ENCODE measurements around the gene TSPEAR.
"Not testable (repeated sequence)": the region's sequence is repeated elsewhere in the genome, so short reads cannot be mapped to it uniquely, and the experiment has no call there.

The TSPEAR gene

DNA sequence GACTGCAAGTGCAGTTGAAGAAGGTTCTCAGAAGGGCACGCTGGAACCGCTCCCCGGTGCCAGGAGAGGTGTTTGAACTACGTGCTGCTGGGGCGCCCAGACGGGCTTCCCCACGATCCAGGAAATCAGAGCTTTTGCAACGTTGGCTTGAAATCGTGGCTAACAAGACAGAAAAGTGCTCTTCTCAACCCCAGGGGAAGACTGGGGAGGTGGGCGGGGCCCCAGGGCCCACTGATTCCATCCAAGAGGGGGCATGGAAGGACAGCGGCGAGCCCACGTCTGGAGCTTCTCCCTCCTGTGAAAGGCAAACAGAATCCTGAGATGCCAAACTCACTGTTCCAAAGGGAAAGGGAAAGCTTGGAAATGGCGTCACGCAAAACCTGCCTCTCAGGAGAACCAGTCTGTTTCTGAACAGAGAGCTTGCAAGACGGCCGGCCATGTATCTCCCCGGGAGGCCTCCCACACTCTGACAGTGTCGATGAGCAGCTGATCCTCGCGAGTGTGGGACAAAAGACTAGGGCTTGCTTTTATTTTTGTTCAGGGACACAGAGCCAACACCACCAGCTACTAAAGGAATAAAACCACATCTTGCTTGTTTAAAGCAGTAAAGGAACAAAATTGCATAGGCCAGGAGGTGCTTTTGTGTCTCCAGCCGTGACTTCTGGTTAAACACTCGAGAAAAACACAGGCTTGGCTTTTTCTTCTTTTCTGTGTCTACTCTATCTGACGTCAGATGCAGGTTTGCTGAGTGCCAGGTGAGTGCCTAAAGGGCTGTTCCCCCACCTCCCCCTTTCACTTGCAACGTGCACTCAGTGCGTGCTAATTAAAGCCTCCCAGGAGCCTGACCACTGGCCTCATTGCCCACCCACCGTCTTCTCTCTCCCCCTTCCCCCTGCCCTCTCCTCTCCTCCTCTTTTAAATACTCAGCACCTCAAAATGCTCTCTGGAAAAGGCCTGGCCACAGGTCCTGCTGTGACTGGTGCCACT lies 214.5 kb downstream of the TSPEAR start:
- peak; percentile 22 for DNase-seq

DNA sequence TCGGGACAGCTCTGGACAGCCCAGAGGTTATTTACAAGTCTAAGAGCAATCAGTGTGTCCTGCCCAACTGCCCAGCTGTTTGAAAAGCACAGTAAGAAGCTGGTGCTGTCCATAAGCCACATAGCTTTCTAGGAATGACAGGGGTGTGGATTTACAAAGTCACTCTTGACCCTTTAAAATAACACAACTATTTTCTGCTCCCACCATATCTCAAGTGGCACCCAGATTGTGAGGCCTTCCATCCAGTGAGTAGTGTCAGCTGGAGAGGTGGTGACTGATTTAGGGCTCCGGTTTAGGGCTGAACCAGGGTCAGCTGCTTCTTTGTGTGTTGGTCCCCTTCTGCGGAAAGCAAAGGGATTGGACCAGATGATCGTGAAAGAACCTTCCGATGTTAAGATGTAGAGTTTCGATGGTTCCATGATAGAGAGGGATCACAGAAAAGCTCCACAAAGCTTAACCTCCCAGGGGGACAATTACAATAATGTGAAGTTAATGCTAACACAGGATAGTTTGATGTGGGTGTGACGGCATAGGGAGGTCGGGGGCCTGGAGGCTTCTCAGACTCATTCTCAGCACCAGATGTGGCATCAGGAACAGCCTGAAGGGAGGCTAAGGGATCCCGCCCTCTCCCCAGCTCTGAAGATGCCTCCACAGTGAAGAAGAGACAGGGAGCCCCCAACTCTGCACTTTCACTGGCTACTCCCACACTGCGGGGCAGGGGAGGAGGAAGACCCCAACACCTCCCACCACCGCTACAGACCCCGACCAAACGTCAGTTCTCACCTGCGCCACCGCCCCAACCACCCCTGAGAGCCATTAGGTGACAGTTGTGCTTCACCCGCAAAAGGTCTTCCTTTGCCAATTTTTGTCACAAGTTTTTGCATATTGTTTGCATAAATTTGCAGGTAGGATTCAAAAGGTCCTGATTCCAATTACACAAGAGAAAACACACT lies 215.5 kb downstream of the TSPEAR start:
- no peak for DNase-seq

DNA sequence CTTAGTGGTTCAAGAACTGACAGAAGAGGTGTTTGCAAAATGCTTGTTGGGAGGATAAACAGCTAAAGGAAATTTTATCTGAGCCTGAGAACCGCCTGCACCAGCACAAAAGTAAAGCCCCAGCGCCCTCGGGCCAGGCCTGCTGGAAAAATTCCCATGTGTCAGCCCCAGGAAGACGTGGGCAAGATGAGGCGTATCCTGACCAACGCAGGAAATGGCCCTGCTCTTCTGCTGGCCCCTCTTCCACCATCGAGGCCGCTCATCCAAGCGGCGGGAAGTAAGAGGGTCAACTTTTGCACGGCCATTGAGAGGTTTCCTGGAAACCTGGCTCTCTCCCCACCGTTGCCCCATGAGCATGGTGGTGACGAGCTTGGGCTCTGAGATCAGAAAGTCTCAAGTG lies 216.4 kb downstream of the TSPEAR start:
- no peak for DNase-seq

DNA sequence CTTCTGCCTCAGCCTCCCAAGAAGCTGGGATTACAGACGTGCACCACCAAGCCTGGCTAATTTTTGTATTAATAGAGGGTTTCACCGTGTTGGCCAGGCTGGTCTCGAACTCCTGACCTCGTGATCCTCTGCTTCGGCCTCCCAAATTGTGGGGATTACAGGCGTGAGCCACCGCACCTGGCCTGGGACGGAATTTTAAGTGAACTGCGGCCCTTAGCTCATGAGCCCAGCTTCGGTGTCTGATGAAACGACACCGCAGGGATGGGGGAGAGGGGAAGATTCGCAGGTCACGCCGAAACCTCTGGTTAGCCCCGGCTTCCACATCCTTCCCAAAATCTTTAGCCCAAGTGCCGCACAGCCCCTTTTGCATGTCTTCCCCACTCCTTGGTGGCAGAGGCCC lies 217.0 kb downstream of the TSPEAR start:
- DNase-seq, result no peak

DNA sequence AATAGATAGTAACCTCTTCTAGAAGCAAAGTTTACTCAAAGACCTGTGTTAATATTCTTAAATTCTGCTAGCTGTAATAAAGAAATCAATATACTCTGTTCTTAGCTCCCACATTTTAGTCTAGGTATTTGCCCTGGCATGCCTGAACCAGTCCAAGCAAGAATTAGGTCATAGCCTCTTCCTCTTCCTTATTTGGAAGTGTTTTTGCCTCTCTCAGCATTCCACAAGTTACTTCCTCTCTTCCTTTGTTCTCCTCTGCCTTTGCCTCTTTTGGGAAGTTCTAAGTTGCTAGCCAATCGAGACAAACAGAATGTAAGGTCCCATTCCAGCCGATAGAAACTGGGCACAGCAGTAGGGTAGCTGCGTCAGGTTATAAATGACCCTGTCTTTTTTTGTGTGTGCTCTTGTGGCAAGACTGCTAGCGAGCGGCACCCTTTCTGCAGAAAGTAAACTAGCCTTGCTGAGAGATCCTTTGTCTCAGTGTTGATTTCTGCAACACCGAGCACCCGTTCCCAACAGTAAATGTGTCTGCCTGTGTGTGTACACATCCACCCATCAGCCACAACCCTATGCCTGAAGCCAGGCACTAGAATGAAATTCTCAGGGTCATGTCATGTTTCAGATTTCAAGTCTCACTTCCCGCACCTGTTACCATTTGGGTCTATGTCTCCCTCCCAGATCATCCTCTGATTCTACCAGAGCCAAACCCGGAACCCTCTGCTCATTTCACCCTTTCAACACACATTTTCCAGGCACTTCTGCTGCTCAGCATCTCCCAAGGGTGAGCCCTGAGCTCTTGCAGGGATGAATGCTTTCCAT lies 218.6 kb downstream of the TSPEAR start:
- no peak for DNase-seq

DNA sequence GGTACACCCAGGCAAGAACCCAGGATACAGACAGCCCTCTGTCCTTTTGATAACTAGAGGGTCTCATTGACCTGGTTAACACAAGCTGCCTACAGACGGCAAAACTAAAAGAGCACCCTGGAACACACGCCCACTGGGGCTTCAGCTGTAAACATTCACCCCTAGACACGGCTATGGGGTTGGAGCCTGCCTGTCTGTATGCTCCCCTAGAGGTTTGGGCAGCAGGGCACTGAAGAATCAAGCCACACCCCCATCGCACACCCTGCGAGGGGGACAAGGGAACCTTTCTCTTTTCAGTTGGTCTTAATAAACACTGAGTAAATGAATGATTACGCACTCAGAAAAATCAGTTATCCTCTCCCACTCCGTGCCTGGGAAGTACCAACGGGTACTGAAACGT lies 220.6 kb downstream of the TSPEAR start:
- DNase-seq, result no peak

DNA sequence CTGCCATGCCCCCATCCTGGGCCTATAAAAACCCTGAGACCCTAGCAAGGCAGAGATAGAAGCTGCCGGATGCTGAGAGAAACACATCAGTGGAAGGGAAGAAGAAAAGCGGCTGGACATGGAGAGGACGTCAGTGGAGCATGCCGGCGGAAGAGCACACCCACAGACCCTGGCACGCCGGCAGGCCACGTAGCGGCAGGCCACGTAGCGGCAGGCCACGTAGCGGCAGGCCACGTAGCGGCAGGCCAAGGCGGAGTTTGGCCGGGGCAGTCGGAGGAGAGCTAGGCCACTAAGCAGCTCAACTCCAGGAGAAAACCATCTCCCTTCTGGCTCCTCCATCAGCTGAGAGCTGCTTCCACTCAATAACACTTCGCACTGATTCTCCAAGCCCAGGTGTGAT lies 221.0 kb downstream of the TSPEAR start:
- DNase-seq, result no peak

DNA sequence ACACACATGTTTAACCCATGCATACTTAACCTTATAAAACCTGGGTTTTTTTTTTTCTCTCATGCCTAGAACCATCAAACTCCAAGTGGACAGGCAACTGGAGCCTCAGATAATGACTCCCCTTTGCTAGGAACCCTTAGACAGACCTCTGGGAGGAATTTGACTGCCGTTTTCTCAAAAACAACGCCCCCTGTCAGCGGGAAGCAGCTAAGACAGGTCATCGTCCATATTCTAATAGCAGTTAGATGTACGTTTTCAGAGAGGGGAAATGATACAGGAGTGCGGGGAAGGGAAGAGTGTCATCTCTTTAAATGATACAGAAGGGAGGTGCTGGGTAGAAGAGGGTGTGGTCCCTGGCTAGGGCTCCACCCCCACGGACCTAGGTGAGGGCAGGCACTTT lies 221.4 kb downstream of the TSPEAR start:
- no peak for DNase-seq

DNA sequence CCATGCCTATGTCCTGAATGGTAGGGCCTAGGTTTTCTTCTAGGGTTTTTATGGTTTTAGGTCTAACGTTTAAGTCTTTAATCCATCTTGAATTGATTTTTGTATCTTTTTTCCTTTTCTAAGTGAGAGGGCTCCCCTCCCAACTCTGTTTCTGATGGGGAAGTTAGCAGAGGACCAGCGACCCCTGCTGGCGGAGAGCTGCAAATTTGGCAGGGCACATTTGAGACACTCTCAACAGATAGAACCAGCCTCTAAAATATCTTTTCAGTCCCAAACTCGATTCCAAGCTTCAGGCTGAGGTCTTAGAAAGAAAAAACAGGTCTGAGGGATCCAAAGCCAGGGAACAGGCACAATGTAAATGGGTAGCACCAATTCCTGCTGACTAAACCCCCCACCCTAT lies 223.5 kb downstream of the TSPEAR start:
- DNase-seq, result no peak

DNA sequence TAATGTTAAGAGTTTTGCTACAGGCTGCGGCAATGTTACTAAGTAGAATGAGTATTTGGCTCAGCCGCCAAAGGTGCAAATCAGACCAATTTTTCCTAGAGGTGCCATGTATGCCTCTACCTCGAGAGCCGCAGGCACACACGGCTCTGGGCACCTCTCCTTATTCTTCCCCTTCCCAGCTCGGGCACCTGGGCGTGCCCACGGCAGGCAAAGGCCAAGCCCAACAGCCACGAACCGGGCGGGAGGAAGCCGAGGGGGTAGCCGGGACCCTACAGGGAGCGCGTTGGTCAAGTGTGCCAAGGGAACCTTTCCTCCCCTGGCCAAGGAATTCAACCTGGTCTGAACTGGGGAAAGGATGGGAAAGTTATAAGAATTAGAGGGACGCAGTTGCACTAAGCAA lies 225.1 kb downstream of the TSPEAR start:
- DNase-seq, result peak; percentile 17

DNA sequence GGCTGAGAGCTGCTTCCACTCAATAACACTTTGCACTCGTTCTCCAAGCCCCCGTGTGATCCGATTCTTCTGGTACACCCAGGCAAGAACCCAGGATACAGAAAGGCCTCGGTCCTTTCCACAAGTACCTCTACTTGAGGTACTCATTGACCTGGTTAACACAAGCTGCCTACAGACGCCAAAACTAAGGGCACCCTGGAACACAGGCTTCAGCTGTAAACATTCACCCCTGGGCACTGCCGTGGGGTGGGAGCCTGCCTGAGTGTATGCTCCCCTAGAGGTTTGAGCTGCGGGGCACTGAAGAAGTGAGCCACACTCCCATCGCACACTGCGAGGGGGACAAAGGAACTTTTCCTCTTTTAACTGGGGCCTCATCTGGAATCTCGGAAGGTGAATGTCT lies 225.6 kb downstream of the TSPEAR start:
- DNase-seq, result no peak

DNA sequence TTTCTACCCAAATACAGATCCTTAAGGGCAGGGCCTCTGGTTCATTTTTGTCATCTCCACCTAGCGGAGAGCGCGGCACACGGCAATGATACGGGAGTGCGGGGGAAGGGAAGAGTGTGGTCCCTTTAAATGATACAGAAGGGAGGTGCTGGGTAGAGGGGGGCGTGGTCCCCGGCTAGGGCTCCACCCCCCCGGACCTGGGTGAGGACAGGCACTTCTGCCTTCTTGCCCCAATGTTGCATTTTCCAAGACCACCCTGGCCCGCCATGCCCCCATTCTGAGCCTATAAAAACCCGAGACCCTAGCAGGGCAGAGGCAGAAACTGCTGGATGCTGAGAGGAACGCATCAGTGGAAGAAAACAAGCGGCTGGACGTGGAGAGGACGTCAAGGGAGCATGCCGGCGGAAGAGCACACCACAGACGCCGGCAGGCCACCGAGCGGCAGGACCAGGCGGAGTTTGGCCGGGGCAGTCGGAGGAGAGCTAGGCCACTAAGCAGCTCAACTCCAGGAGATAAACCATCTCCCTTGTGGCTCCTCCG lies 226.0 kb downstream of the TSPEAR start:
- peak; percentile 75 for DNase-seq

DNA sequence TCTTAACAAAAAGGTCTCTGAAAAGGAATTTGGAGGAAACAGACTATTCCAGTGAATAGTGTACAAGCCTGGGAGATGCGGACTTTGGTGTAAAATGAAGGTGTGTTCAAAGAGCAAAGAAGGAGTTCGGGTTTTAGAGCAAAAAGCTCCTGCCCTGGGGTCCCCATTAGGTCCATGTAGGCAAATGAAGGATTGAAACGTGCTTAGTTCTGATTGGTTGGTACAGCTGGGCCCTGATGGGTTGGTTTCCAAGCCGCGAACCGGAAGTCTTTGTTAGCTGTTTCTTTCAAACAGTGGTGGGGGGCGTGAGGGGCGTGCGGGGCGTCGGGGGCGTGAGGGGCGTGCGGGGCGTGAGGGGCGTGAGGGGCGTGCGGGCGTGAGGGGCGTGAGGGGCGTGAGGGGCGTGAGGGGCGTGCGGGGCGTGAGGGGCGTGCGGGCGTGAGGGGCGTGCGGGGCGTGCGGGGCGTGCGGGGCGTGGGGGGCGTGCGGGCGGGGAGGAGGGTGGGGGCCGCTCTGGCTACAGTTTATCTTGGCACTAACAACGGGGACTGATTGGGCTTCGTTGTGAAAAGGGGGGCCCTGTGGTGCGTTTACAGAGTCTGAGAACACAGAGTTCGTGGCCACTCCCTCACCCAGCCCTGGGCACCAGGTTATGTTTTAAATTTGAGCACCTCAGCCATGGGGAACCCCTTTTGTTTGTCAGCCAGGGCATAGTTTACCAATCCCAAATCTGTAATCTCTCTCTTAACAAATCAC lies 226.7 kb downstream of the TSPEAR start:
- DNase-seq, result peak; percentile 45

DNA sequence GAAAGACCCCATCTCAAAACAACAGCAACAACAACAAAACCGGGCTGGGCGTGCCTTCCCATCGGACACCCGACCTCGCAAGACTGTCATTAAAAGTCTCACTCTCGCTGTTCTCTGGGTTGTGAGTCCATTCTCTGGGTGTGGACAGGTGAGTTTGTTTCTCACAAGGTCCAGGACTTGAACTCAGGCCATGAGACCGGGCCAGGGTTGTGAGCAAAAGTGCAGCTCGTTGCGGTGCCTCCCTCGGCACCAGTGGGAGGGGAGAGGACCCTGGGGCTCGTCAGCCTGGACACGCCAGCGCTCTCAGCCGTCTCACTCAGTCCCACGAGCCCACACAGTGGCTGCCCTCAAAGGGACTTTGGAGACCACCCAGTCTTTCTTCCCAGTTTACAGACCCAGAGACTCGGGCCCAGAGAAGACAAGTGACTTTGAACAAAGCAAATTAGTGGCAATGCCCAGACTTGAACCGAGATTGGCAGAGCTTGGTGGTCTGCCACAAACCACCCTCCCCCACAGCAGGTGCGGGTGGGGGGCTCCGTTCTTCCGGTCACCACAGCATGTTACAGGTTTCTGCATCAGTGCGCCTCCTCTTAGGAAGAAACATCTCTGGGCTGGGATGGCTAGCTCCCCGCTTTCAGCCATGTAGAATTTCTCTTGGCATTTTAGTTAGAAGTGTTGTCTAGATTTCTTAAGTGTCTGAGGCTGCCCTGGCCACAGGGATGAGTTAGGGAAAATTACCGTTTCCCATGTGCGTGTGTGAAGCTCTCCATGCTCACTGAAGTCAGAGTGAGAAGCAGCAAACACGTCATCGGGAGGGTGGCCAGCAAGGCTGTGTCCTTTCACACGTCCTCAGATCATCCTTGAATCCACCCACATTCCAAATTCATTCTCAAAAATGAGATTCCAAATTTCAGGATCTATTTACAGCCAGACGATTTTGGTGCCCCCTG lies 227.8 kb downstream of the TSPEAR start:
- DNase-seq, result no peak

DNA sequence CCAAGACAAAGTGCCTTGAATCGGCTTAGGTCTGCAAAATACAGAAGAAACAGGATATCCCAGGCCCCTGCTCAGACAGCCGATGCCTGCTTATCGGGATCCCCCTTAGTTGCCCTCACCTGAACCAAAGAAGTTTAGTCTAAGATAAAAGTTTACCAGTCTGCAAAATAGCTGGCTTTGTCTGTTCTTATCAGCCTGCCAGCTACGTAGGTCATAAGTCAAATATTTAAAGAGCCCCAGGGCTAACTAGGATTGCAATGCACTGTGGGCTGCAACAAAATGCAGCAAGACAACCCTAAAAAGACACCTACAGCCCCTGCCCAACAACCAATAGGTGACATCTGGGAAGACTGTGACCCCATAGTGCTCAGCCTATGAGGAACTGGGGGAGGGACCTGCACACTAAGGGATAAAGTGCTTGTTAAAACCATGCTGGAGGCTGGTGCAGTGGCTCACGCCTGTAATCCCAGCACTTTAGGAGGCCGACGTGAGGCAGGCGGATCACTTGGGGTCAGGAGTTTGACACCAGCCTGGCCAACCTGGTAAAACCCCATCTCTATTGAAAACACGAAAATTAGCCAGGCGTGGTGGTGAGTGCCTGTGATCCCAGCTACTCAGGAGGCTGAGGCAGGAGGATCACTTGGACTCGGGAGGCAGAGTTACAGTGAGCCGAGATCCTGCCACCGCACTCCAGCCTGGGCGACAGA lies 228.6 kb downstream of the TSPEAR start:
- peak; percentile 38 for DNase-seq

DNA sequence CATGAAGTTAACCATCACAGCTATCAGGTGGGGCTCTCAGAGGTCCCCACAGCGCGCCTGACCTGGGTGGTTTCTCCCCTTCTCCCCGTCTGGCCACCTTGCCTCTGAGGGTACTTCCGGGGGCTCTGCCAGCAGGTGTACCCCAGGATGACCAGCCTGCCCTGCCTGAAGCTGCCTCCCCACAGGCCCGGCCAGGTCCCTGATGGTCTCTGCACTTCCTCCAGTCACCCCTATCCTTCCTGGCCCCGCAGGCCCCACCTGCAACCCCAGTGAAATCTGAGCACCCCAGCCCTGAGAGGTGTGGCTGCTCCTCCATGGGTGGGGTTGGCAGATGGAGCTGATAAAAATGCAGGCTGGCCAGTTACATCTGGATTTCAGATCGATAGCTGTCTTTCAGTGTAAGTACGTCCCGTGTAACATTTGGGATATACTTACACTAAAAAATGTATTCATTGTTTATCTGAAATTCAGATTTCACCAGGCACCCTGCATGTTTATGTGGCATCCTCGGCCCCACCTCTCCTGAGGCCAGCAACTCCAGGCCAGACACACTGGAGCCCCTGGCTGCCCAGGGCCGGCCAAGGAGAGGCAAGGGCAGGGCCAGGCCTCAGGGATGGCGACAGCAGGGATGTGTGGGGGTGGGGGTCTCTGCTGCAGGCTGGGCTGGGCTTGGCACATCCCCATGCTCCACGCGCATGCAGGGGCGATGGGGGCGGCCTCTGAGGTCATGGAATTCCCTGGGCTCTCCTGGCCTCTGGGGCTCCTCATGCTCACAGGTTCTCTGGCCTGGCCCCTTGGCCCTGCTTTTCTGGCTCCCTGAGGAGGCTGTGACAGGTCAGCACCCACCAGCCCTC lies 230.9 kb downstream of the TSPEAR start:
- no peak for DNase-seq

DNA sequence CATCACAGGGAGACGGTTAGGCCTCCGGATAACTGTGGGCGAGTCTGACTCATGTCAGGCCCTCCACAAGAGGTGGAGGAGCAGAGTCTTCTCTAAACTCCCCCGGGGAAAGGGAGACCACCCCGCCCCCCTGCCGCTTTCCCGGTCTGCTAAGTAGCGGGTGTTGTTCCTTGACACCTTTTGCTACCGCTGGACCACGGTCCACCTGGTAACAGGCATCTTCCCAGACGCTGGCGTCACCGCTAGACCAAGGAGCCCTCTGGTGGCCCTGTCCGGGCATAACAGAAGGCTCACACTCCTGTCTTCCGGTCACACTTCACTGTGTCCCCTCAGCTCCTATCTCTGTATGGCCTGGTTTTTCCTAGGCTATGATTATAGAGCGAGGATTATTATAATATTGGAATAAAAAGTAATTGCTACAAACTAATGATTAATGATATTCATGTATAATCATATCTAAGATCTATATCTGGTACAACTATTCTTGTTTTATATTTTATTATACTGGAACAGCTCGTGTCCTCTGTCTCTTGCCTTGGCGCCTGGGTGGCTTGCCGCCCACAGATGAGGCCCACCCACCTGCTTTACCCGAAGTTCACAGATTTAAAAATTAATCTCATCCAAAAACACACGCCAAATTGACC lies 231.7 kb downstream of the TSPEAR start:
- DNase-seq, result not testable (repeated sequence)

DNA sequence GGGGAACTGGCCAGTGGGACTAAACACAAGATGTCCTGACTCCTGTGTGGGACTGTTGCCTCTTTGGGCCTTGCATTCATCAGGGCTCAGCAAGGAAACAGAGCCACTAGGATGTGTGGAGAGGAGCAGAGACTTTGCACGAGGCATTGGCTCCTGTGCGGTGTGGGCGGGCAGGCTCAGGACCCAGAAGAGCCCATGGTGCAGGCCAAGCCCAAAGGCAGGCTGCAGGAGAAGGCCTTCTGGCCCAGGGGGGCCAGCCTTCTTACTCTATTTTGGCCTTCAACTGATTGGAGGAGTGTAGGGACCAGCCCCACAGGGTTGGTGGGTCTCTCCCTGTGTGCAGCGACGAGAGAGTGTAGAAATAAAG lies 232.6 kb downstream of the TSPEAR start:
- no peak for DNase-seq
